Lung (tissue), 12 donors: ENCODE results near the gene C11orf21. TPM values are rescaled to one million over a fixed set of nuclear protein-coding genes. Genes with fewer than 3 reads are reported as not detected.
A peak's percentile ranks its signal among the peaks of the same experiment; 100 is the strongest.

ENCODE experiments used
- ATAC-seq: fragments of 200-7000 bp; cut with Tn5 transposase; one replicate; pipeline ENCODE4 v1.9.1; 2020; ENCODE audit warnings: moderate number of reproducible peaks; ENCODE audit not compliant: insufficient read depth, low FRiP score
- DNase-seq, 3 donors: peaks; one replicate each; pipeline ENCODE4 v3.0.0-alpha.2; 2013 to 2017
- H3K27ac ChIP-seq, 2 donors: one replicate each; pipeline ENCODE4 v1.5.1; 2013; ENCODE audit warnings: mild to moderate bottlenecking in 2 of 2, moderate library complexity in 2 of 2, control low read depth in 1 of 2, inconsistent platforms in 1 of 2, low read depth in 1 of 2, low read length in 1 of 2
- H3K27me3 ChIP-seq, 3 donors: one replicate each; pipeline ENCODE4 v1.5.1; 2013; ENCODE audit warnings: low read length in 2 of 3; ENCODE audit not compliant: control insufficient read depth in 3 of 3, insufficient read depth in 3 of 3
- H3K36me3 ChIP-seq, 4 donors: one replicate each; pipeline ENCODE4 v1.5.1; 2013; ENCODE audit warnings: low read length in 4 of 4, mild to moderate bottlenecking in 1 of 4, moderate library complexity in 1 of 4; ENCODE audit not compliant: control insufficient read depth in 4 of 4, insufficient read depth in 4 of 4
- H3K4me1 ChIP-seq, 5 donors: one replicate each; pipeline ENCODE4 v1.5.1; 2013; ENCODE audit warnings: low read length in 5 of 5, mild to moderate bottlenecking in 2 of 5, moderate library complexity in 1 of 5; ENCODE audit not compliant: control insufficient read depth in 5 of 5, insufficient read depth in 5 of 5
- H3K4me3 ChIP-seq: one replicate; pipeline ENCODE4 v1.5.1; 2013; ENCODE audit warnings: mild to moderate bottlenecking, control low read depth, moderate library complexity
- H3K9ac ChIP-seq, 2 donors: one replicate each; pipeline ENCODE4 v1.5.1; 2013; ENCODE audit warnings: low read length in 2 of 2, control low read depth in 1 of 2; ENCODE audit not compliant: insufficient read depth in 1 of 2
- H3K9me3 ChIP-seq, 4 donors: one replicate each; pipeline ENCODE4 v1.5.1; 2013; ENCODE audit warnings: low read length in 3 of 4, mild to moderate bottlenecking in 1 of 4, moderate library complexity in 1 of 4; ENCODE audit not compliant: control insufficient read depth in 4 of 4, insufficient read depth in 3 of 4
- WGBS, 2 donors: extraction: QIAGEN DNeasy Blood & Tissue Kit; methylation state at CpG; one replicate each; pipeline ENCODE4 v1.1.7; 2013; 5-methylcytosine and 5-hydroxymethylcytosine counted together
- polyA plus RNA-seq, 2 donors: library from polyadenylated mRNA; stranded (reverse); fragments of 200-250 nt; gene quantifications; one replicate each; pipeline ENCODE4 v1.2.1, GENCODE V29; 2013
- total RNA-seq, 2 donors: library from RNA; depleted of rRNA in 1 of 2; stranded (reverse); fragments of >200 nt in 1 of 2; gene quantifications; one replicate each; pipeline ENCODE4 v1.2.1, GENCODE V29; 2014 to 2021
- TF ChIP-seq, protein P1 (sequence below): IDR thresholded peaks from 2 replicates; pipeline ENCODE4 v1.5.1; 2012; ENCODE audit warnings: mild to moderate bottlenecking; ENCODE audit errors: control extremely low read depth, extremely low read depth
- donor health status: control.
- donor health status: control.
- donor health status: Bipolar disorder and iron deficiency.
- donor health status: healthy.
- donor health status: DM: yes; HTN: yes; CAD: no.

The C11orf21 gene
- total and polyA plus RNA-seq, 4 donors, result 3.4 to 6.0 (median 4.8) TPM

DNA sequence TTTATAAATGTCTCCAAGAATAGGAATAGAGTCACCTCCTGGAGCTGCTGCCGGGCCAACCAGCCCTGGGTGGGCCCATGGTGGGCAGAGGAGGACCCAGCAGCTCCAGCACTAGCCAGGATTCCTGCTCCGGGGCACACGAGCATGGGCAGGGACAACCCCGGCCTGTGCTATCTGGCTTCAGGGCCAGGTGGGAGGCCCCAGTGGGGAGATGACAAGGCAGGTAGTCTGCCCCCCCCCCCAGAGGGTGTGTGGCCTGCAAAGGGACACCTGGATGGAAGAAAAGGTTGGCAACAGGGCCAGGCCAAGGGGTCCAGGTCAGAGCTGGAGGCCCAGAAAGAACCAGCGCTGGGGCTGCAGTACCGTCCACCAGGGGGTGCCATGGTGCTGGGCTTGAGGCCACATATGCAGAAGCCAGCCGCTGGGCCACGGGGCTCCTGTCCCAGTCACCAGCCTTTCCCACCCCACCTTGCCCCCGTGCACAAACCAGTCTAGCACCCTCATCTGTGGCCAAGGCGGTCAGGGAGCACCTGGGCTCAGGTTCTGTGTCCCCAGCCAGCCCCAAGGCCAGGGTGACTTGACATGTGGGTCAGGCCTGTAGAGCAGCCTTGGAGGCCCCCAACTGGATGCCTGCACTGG lies 3.5 kb upstream of the C11orf21 start:
- Histone ChIP-seq H3K27me3 (no peaks in the 10 kb centered on the region), H3K4me3 (no peak overlapping the region), H3K9ac (peak overlapping the region in 1 of 2 donors; percentile 55), H3K4me1 (peaks cover 11 to 61% (median 28%) of the 10 kb centered on the region in 5 donors), H3K27ac (peak overlapping the region; percentile 80 to 91), H3K9me3 (no peaks in the 10 kb centered on the region), H3K36me3 (no peaks in the 10 kb centered on the region)
- TF ChIP-seq, protein P1, sequence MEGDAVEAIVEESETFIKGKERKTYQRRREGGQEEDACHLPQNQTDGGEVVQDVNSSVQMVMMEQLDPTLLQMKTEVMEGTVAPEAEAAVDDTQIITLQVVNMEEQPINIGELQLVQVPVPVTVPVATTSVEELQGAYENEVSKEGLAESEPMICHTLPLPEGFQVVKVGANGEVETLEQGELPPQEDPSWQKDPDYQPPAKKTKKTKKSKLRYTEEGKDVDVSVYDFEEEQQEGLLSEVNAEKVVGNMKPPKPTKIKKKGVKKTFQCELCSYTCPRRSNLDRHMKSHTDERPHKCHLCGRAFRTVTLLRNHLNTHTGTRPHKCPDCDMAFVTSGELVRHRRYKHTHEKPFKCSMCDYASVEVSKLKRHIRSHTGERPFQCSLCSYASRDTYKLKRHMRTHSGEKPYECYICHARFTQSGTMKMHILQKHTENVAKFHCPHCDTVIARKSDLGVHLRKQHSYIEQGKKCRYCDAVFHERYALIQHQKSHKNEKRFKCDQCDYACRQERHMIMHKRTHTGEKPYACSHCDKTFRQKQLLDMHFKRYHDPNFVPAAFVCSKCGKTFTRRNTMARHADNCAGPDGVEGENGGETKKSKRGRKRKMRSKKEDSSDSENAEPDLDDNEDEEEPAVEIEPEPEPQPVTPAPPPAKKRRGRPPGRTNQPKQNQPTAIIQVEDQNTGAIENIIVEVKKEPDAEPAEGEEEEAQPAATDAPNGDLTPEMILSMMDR, result peak; percentile 91
- 21 to 33% methylated on average over 9 to 10 of the region's 10 CpGs for WGBS, 2 donors
- ATAC-seq (peak; percentile 71), DNase-seq (peak; percentile 82 to 85 (median 84))

DNA sequence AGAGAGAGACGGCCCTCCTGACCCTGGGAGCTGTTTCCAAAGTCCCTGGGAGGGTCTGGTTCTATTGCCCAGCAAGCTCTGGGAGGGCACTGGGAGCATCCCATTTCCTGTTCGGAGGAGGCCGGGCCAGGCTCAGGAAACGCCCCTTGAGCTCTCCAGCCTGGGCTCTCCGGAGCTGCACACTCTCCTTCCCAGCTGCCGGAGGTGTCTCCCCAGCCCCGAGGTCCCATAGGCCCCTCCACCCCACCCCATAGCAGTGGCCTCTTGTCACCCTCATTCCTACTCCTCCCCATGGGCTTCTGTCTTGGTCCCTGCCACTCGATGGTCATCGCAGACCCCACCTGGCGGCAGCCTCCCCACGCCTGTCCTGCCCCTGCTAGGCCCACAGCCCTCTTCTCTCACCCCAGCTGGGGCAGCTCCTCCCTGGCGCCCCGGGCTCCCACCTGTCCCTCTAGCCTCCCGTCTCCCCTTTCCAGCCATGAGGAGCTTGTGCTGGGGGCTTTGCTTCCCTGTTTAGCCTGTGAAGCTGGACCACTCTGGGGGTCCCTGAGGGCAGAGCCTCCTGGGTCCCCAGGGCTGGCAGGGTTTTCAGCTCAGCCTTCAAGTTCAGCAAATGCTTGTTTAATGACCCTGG lies 2.9 kb upstream of the C11orf21 start:
- no peak for ATAC-seq
- peaks cover 11 to 56% (median 28%) of the 10 kb centered on the region in 5 donors for H3K4me1 ChIP-seq

DNA sequence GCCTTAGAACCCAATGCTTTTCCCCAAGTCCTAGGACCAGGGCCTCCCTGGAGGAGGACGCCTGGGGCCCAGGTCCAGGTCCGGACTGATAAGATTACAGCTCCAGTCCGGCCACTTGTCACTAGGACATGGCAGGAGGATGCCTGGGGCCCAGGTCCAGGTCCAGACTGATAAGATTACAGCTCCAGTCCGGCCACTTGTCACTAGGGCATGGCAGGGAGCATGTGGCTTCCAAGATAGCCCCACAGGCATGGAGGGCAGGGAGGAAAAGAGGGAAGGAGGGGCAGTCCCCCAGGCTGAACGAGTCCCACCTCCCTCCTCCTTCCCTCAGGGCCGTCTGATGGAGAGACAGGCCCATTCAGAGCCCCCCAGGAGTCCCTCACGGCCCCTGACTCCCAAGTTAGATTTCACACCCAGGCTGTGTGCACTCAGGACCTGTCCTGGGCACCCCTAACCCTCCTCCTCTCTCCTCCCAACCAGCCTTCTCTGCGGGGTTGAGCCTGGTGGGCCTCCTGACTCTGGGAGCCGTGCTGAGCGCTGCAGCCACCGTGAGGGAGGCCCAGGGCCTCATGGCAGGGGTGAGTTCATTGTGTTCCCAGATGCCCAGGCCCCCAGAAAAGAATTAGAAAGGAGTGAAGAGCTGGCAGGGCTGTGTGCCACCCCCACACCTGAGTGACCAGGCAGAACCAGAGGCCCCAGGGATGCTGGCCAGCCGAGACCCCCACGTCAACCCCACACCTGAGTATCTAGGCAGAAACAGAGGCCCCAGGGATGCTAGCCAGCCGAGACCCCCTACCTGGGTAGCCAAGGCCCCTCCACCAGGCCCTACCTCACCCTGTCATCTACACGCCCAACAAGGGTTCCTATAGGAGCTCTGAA lies 2.1 kb upstream of the C11orf21 start:
- H3K27ac ChIP-seq, result peak overlapping the region; percentile 45 to 91
- TF ChIP-seq, protein P1, result no peak
- H3K4me1 ChIP-seq, result peaks cover 11 to 56% (median 28%) of the 10 kb centered on the region in 5 donors
- ATAC-seq, result no peak
- H3K9me3 ChIP-seq, result no peaks in the 10 kb centered on the region
- 54 to 55% methylated on average over 15 of the region's 15 CpGs for WGBS, 2 donors
- no peak overlapping the region for H3K4me3 ChIP-seq
- H3K27me3 ChIP-seq, result no peaks in the 10 kb centered on the region
- DNase-seq, result peak in 1 of 3 donors; percentile 23
- no peak overlapping the region for H3K9ac ChIP-seq
- H3K36me3 ChIP-seq, result no peaks in the 10 kb centered on the region

More for the DNA sequence above, 2.9 kb upstream of the C11orf21 start:
- no peaks in the 10 kb centered on the region for H3K36me3 ChIP-seq
- DNase-seq, result peak in 2 of 3 donors; percentile 32 to 68
- H3K27me3 ChIP-seq, result no peaks in the 10 kb centered on the region
- WGBS, 2 donors, result 59 to 71% methylated on average over 14 of the region's 14 CpGs
- no peaks in the 10 kb centered on the region for H3K9me3 ChIP-seq
- H3K9ac ChIP-seq, result peak overlapping the region in 1 of 2 donors; percentile 55
- TF ChIP-seq, protein P1, result no peak
- peak overlapping the region; percentile 80 to 91 for H3K27ac ChIP-seq
- H3K4me3 ChIP-seq, result no peak overlapping the region
